ENCODE results near the gene CDPF1.

- TF ChIP-seq EZH2 (IDR thresholded peaks at IDR 0.05) (no peak), CTCF (IDR thresholded peaks at IDR 0.05 in 2 of 3, conservative IDR thresholded peaks at IDR 0.05 in 1 of 3; ENCODE audit: borderline replicate concordance in 1 of 3, insufficient read depth in 1 of 3, low read depth in 2 of 3, low read length in 2 of 3) (no peak), RAD21 (IDR thresholded peaks at IDR 0.05; ENCODE audit: low read depth) (no peak), POLR2A (IDR thresholded peaks at IDR 0.05; ENCODE audit: borderline replicate concordance, extremely low read depth, insufficient read depth, insufficient read length) (no peak), TCF7L2 (IDR thresholded peaks at IDR 0.05; ENCODE audit: borderline replicate concordance, extremely low read depth, insufficient read depth, insufficient read length) (no peak), YY1 (IDR thresholded peaks at IDR 0.05; ENCODE audit: extremely low read depth, insufficient replicate concordance, low read depth, low read length) (no peak), CEBPB (IDR thresholded peaks at IDR 0.05; ENCODE audit: low read depth) (no peak), JUND (IDR thresholded peaks at IDR 0.05) (no peak), SIN3A (IDR thresholded peaks at IDR 0.05; ENCODE audit: low read depth) (no peak)
- TF ChIP-seq, protein P1, sequence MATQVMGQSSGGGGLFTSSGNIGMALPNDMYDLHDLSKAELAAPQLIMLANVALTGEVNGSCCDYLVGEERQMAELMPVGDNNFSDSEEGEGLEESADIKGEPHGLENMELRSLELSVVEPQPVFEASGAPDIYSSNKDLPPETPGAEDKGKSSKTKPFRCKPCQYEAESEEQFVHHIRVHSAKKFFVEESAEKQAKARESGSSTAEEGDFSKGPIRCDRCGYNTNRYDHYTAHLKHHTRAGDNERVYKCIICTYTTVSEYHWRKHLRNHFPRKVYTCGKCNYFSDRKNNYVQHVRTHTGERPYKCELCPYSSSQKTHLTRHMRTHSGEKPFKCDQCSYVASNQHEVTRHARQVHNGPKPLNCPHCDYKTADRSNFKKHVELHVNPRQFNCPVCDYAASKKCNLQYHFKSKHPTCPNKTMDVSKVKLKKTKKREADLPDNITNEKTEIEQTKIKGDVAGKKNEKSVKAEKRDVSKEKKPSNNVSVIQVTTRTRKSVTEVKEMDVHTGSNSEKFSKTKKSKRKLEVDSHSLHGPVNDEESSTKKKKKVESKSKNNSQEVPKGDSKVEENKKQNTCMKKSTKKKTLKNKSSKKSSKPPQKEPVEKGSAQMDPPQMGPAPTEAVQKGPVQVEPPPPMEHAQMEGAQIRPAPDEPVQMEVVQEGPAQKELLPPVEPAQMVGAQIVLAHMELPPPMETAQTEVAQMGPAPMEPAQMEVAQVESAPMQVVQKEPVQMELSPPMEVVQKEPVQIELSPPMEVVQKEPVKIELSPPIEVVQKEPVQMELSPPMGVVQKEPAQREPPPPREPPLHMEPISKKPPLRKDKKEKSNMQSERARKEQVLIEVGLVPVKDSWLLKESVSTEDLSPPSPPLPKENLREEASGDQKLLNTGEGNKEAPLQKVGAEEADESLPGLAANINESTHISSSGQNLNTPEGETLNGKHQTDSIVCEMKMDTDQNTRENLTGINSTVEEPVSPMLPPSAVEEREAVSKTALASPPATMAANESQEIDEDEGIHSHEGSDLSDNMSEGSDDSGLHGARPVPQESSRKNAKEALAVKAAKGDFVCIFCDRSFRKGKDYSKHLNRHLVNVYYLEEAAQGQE (IDR thresholded peaks at IDR 0.05; ENCODE audit: low read depth): no peak
- TF ChIP-seq, protein P2, sequence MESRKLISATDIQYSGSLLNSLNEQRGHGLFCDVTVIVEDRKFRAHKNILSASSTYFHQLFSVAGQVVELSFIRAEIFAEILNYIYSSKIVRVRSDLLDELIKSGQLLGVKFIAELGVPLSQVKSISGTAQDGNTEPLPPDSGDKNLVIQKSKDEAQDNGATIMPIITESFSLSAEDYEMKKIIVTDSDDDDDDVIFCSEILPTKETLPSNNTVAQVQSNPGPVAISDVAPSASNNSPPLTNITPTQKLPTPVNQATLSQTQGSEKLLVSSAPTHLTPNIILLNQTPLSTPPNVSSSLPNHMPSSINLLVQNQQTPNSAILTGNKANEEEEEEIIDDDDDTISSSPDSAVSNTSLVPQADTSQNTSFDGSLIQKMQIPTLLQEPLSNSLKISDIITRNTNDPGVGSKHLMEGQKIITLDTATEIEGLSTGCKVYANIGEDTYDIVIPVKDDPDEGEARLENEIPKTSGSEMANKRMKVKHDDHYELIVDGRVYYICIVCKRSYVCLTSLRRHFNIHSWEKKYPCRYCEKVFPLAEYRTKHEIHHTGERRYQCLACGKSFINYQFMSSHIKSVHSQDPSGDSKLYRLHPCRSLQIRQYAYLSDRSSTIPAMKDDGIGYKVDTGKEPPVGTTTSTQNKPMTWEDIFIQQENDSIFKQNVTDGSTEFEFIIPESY (IDR thresholded peaks at IDR 0.05; ENCODE audit: extremely low read depth, insufficient replicate concordance, low read length): no peak
Observed at GRCh38 chr22:46196278-46196677, 53.8 kb downstream of the CDPF1 start.

Data from HCT116 (cell line).